ENCODE data around the gene LGR4. TPM values are rescaled to one million over a fixed set of nuclear protein-coding genes. Genes with fewer than 3 reads are reported as not detected.

Gene LGR4
- total RNA-seq, 1 experiment from 2014 or later: 7.1 TPM

DNA sequence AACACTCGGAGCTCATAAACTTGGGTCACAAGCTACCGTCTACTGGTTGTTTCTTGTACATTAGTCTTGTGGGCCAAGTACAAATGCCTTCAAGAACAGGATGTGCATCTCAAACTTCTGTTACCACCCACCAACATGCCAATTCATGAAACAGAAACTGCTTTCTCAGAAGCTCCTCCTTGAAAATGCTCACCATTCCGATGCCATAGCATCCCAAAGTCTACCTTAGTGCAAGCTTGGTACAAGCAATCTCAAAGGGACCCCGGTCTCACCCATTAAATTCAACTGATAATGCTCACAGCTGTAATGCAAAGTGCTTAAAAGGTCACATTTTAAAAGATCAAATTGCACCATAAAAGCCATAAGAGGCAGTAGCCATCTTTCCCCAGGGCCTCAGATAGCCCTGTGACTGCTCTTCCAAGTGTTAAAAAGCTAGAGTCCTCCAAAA lies 77.8 kb downstream of the LGR4 start (continued):
- TF ChIP-seq ATF3 (IDR thresholded peaks at IDR 0.05): no peak
- TF ChIP-seq TCF7L2 (IDR thresholded peaks at IDR 0.05; ENCODE audit: borderline replicate concordance, extremely low read depth, insufficient read depth, insufficient read length): no peak
- TF ChIP-seq, protein P1, sequence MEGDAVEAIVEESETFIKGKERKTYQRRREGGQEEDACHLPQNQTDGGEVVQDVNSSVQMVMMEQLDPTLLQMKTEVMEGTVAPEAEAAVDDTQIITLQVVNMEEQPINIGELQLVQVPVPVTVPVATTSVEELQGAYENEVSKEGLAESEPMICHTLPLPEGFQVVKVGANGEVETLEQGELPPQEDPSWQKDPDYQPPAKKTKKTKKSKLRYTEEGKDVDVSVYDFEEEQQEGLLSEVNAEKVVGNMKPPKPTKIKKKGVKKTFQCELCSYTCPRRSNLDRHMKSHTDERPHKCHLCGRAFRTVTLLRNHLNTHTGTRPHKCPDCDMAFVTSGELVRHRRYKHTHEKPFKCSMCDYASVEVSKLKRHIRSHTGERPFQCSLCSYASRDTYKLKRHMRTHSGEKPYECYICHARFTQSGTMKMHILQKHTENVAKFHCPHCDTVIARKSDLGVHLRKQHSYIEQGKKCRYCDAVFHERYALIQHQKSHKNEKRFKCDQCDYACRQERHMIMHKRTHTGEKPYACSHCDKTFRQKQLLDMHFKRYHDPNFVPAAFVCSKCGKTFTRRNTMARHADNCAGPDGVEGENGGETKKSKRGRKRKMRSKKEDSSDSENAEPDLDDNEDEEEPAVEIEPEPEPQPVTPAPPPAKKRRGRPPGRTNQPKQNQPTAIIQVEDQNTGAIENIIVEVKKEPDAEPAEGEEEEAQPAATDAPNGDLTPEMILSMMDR (IDR thresholded peaks at IDR 0.05 in 2 of 3, conservative IDR thresholded peaks at IDR 0.05 in 1 of 3; ENCODE audit: borderline replicate concordance in 1 of 3, insufficient read depth in 1 of 3, low read depth in 2 of 3, low read length in 2 of 3): no peak
- no peak for TF ChIP-seq POLR2AphosphoS5 (IDR thresholded peaks at IDR 0.05; ENCODE audit: low read depth, low read length)
- no peak for TF ChIP-seq FOSL1 (IDR thresholded peaks at IDR 0.05; ENCODE audit: low read depth)

DNA sequence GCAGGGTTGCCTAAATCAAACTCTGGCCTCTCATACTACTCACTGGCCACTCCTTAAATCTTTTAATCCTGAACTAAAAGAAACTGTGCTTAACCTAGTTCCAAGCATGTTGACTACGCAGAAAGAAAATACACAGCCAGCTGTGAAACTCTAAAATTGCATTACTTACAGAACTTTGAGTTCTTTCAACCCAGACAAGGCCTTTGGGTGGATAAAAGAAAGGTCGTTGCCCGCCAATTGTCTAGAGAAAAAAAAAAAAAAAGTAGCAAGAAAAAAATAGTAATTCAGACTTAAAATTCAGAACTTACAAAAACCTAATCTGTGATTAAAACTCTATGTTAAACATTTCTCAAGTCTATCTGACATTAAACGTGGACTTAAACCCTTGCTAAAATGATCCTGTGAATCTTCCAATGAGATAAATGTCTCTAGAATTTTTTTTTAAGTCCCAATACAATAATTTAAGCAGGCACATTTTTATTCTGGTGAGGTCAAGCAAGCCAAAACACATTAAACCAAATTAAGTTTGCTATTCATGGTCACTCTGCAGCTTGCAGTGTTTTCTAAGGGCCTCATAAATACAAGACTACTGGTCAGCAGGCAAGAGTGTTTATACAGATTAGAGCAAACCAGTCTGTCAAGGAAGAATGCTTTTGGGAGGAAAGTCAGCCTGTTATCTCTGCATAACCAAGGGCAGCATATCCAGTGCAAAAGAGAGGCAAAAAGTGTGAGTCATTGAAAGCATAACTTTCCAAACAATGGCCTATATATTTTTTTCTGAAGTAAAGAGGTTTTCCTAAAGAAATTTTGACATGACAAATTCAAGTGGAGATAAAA lies 80.1 kb downstream of the LGR4 start:
- Histone ChIP-seq H3K4me2 (ENCODE audit: low read length) (no peak overlapping the region), H3K79me2 (ENCODE audit: insufficient read depth, low read length) (no peaks in the 10 kb centered on the region), H3K4me1 (ENCODE audit: control insufficient read depth in 1 of 2, insufficient read depth in 2 of 2, low read length in 2 of 2) (peaks cover 39% of the 10 kb centered on the region in 2 experiments), H3K9me2 (ENCODE audit: insufficient read depth) (no peaks in the 10 kb centered on the region), H3K9ac (ENCODE audit: low read length) (no peak overlapping the region), H3K4me3 (replicated peaks in 1 of 2; ENCODE audit: low read depth in 1 of 2, low read length in 2 of 2) (no peak overlapping the region), H3K27me3 (ENCODE audit: insufficient read depth, low read length) (no peaks in the 10 kb centered on the region), H4K20me1 (ENCODE audit: insufficient read depth) (no peaks in the 10 kb centered on the region), H3K27ac (ENCODE audit: low read depth, low read length) (no peak overlapping the region), H3K9me3 (ENCODE audit: control insufficient read depth in 1 of 2, insufficient read depth in 1 of 2, low read depth in 1 of 2, low read length in 2 of 2) (no peaks in the 10 kb centered on the region), H3K36me3 (ENCODE audit: control insufficient read depth in 1 of 2, insufficient read depth in 2 of 2, low read length in 2 of 2) (no peaks in the 10 kb centered on the region), H2AFZ (ENCODE audit: low read depth, low read length, poor library complexity, severe bottlenecking) (no peak overlapping the region)
- CTCF ChIA-PET: no interaction called here
- no peak for DNase-seq (ENCODE audit: low read depth, low spot score)
- RAD21 ChIA-PET (ENCODE audit: low non-redundant PET in 1 of 2, low total read pairs in 2 of 2, uncharacterized antibody in 2 of 2, unreplicated experiment in 2 of 2): no interaction called here
- peak; percentile 49; the same call in 1 of the 2 replicates for ATAC-seq
- intact Hi-C loops (cut with micrococcal nuclease): no loop called here
- no TSS peak for BruUV-seq (replicated peaks)
- POLR2A ChIA-PET: no interaction called here
- TF ChIP-seq SIN3A (IDR thresholded peaks at IDR 0.05; ENCODE audit: low read depth) (no peak), ZFX (IDR thresholded peaks at IDR 0.05) (no peak), JUND (IDR thresholded peaks at IDR 0.05) (no peak), EZH2phosphoT487 (IDR thresholded peaks at IDR 0.05; ENCODE audit: borderline replicate concordance) (no peak), SP1 (IDR thresholded peaks at IDR 0.05; ENCODE audit: low read depth) (no peak), FOSL1 (IDR thresholded peaks at IDR 0.05; ENCODE audit: low read depth) (no peak), SRF (IDR thresholded peaks at IDR 0.05; ENCODE audit: low read depth) (no peak), RAD21 (IDR thresholded peaks at IDR 0.05; ENCODE audit: low read depth) (no peak), EZH2 (IDR thresholded peaks at IDR 0.05) (no peak), EGR1 (IDR thresholded peaks at IDR 0.05; ENCODE audit: low read depth) (no peak), ATF3 (IDR thresholded peaks at IDR 0.05) (no peak), POLR2A (IDR thresholded peaks at IDR 0.05; ENCODE audit: borderline replicate concordance, extremely low read depth, insufficient read depth, insufficient read length) (no peak)
- TF ChIP-seq, protein P1 (IDR thresholded peaks at IDR 0.05 in 2 of 3, conservative IDR thresholded peaks at IDR 0.05 in 1 of 3; ENCODE audit: borderline replicate concordance in 1 of 3, insufficient read depth in 1 of 3, low read depth in 2 of 3, low read length in 2 of 3): no peak
- TF ChIP-seq, protein P2, sequence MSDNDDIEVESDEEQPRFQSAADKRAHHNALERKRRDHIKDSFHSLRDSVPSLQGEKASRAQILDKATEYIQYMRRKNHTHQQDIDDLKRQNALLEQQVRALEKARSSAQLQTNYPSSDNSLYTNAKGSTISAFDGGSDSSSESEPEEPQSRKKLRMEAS (IDR thresholded peaks at IDR 0.05): no peak
